NCI-H748 (cell line): Measurements from ENCODE around the gene BICDL2.
"Not testable (repeated sequence)": the region's sequence is repeated elsewhere in the genome, so short reads cannot be mapped to it uniquely, and the experiment has no call there.

Experiments
- DNase-seq: peaks from one replicate; lab custom pipeline; 2025; ENCODE audit not compliant: unreplicated experiment; lab: John Stamatoyannopoulos, UW

The BICDL2 gene

DNA sequence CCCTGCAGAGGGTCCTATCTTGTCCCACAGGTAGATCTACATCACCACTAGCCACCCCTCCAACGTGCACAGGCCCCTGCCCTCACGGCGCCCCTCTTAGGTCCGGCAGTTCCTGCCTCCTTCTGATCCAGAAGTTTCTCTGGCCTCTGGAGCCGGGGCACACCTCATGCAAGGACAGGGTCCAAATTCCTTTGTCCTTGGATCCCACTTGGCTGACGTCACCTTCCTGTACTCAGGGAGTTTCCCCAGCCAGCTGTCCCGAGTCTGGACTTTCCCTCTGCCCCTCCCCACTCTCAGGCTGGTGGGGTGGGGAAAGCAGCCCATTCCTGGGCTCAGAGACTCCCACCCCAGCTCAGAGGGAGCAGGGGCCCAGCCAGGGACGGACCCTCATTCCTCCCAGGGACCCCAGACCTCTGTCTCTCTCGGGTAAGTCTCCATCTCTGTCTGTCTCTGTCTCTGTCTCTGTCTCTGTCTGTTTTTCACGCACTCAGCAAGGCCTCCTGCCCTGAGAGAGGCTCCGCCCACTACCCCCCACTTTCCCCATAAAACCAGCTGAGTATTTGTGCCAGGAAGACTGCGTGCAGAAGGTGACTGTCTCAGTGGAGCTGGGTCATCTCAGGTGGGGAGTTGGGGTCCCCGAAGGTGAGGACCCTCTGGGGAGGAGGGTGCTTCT lies 28.5 kb upstream of the BICDL2 start, which contains the start of gene IL32:
IL32 (plus strand) TSS at position 572 of the 673 bp plus-strand sequence. CDS start 172 bp downstream, outside the sequence.
- no peak for DNase-seq

GRCh38 chr16:3063625-3064386 lies 27.1 kb upstream of the BICDL2 start:
- DNase-seq = no peak

DNA sequence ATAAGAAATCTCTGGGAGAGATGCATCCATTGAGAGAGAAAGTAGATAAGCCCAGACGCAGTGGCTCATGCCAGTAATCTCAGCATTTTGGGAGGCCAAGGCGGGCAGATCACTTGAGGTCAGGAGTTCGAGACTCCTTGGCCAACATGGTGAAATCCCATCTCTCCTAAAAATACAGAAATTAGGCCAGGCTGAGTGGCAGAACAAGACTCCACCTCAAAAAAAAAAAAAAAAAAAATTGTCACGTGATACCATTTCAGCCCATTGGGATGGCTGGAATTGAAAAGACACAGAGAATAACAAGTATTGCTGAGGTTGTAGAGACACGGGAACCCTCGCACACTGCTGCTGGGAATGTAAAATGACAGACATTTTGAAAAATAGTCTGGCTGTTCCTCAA lies 25.8 kb upstream of the BICDL2 start:
- DNase-seq = no peak

DNA sequence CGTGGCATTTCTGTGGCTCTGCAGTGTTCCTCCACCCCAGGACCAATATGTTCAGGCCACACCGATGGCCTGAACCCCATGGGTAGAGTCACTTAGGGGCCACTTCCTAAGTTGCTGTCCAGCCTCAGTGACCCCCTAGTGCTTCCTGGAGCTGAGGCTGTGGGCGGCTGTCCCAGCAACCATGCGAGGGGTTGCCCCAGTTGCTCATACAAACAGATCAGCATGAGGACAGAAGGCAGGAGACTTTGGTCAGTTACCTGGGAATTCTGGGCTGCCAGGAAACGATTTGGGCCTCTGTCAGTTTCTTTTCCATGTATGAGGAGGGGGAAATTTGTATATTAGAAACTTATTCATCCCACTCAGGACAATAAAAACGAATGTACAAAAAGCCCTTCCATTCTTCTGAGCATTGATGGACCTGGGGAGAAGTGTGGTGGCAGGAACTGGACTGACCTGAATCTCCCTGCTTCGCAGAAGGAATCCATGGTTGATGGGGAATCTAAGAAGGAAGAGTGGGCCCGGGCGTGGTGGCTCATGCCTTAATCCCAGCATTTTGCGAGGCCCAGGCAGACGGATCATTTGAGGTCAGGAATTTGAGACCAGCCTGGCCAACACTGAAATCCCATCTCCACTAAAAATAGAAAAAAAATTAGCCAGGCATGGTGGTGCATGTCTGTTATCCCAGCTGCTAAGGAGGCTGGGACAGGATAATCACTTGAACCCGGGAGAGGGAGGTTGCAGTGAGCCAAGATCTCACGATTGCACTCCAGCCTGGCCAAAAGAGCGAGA lies 23.8 kb upstream of the BICDL2 start:
- DNase-seq = no peak

- DNase-seq = no peak
These were observed 23.0 kb upstream of the BICDL2 start for GRCh38 chr16:3059723-3060242.

DNA sequence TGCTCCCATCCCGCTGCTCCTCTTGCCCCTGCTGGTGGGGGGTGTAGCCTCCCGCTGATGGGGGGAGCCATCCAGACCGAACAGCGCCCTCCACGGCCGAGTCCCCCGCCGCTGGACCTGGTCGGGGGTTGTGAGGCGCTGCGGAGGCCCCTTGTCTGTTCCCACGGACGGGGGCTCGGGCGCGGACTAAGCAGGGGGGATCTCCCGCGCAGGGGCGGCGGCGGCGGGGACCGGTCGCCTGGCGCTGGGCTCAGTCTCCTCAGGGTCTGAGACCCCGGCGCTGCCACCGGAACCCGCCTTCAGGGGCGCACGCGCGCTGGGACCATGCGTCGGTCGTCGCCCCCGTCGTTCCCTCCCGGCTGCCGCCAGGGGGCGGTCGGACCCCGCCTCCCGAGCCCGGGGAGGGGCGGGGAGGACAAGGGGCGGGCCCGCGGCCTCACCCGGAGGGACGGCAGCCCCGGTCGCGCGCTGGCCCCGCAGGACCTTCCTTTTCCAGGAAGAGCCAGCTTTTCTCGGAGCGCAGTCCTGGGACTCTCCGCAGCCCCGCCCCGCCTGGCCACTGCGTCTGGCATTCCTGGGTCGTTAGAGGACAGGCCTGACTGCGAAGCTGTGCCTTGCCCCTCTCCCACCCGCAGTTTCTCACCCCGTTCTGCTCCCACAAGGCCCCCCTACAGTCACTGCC lies 22.4 kb upstream of the BICDL2 start:
- DNase-seq = peak; percentile 78

- peak; percentile 55 for DNase-seq
These were observed 21.6 kb upstream of the BICDL2 start for GRCh38 chr16:3058139-3059030.

DNA sequence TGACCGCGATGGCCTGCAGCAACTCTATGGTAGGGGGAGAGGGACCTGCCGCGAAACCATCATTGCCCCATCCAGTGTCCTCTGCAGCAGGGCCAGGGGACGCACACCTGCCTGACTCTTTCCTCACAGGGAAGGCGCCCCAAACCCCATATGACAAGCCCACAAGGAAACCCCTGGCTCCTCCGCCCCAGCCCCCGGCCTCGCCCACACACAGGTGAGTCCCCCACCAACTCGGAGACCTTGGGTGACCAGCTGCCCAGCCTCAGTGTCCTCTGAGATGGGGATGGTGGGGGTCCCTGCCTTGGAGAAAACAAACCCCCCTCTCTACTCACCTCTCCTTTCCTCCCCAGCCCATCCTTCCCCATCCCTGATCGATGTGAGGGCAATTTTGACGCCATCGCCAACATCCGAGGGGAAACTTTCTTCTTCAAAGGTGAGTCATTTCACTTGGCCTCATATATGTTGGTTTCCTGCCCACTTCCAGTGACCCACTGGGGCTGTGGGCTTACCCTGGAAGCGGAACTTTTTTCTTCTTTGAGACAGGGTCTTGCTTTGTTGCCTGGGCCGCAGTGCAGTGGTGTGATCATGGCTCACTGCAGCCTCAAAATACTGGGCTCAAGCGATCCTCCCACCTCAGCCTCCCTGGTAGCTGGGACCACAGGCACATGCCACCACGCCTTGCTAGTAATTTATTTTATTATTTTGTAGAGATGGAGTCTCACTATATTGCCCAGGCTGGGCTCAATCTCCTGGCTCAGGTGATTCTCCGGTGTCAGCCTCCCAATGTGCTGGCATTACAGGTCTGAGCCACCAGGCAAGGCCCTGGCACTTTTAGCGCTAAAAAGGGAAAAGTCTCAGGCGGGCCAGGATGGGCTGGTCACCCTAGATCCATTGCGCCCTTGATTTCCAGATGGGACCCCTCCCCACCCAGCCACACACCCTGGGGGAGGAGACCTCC lies 20.7 kb upstream of the BICDL2 start:
- DNase-seq = no peak

DNA sequence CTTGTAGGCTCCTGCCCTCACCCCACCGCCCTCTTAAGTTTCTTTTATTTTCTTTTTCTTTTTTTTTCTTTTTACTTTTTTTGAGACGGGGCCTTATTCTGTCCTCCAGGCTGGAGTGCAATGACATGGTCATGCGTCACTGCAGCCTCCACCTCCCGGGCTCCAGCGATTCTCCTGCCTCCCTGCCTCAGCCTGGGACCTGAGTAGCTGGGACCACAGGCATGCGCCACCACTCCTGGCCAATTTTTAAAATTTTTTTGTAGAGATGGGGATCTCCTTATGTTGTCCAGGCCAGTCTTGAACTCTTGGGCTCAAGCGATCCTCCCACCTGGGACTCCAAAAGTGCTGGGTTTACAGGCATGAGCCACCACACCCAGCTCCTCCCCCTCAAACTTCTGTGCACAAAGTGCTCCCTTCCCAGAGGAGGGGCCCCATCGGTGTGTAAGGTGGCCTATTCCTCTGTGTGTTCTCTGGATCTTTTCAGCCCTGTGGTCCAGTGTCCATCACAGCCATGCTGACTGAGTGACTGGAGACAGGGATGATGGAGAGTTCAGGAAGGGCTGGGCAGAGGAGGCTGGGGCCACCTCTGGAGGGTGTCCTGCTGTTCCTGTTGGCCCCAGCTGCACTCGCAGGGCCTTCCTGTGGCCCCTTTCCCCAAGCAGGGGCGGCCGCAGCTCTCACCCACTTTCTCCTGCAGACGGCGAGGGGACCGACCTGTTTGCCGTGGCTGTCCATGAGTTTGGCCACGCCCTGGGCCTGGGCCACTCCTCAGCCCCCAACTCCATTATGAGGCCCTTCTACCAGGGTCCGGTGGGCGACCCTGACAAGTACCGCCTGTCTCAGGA lies 19.8 kb upstream of the BICDL2 start:
- no peak for DNase-seq

- not testable (repeated sequence) for DNase-seq
These were observed 19.0 kb upstream of the BICDL2 start for GRCh38 chr16:3055734-3056115.

DNA sequence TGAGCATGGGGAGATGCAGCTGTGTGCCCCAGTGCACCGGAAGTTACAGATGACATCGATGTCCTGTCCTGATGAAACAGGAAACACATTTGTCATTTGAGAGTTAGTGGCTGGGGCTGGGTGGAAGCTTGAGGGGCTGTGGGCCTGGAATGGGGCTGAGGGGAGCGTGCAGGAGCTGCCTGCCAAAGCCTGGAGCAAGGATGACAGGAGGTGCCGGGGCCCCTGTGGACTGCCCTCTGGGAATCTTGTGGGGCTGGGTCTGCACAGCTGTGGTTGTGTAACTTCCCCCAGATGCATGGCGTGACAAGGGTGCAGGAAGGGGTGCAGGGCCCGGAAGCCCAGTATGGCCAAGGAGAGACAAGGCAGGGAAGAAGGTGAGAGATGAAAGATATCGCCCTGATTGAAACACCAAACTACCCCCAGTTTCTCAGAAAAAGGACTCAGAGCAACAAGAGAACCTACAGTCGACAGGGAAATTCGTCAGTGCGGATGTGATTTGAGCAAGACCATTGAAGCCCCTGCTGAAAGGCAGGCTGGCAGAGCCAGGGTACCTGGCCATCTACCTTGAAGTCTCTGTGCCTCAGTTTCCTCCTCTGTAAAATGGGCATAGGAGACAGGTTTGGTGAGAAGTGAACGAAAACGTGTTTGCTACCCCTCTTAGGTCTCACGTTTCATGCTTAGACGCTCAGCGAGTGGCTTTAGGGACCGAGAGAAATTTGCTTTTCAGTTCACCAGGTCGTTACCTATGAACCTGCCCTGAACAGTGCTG lies 18.4 kb upstream of the BICDL2 start:
- no peak for DNase-seq

- DNase-seq = not testable (repeated sequence)
These were observed 16.6 kb upstream of the BICDL2 start for GRCh38 chr16:3053330-3053710.

DNA sequence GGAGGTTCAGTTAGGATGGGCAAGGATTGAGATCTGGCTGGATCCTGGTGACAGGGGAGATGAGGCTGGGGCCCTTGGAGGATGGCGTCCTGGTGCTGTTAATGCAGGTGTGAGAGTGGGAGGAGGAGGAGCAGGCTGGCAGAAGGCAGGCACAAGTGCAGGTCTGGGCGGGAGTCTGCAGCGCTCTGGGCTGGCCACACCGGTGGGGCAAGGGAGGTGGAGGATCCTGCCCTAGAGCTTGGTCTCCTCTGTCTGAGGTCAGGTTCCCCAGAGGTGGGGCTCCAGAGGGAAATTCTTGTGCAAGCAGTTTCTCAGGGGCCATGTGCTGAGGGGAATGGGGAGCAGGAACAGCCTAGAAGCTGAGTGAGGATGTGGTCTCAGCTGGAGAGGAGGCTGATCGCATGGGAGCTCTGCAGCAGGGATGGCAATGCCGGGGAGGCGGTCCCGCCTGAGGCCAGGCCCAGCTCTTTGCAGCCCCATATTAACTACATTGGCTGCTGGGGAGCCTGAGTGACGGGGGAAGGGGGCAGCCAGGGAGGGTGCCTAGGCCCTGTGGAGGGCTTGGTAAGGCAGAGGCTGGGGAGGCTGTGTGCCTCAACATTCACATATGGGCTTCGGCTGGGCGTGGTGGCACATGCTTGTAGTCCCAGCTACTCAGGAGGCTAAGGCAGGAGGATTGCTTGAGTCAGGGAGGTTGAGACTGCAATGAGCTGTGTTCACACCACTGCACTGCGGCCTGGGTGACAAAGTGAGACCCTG lies 16.0 kb upstream of the BICDL2 start:
- DNase-seq = not testable (repeated sequence)

DNA sequence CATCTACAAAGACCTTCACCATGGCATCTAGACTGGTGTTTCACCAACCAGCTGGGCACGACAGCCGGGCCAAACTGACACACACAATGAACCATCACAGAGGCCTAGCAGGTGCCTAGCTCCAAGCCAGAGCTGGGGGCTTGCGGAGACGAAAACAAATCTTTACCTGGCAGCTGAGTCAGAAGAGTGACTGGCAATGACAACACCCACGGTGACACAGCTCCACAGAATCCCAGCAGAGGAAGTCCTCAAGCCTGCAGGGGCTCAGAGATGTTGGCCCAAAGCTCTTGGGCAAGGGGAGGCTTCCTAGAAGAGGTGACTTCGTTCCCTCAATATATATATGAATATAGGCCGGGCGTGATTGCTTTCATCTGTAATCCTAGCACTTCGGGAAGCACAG lies 14.8 kb upstream of the BICDL2 start:
- DNase-seq = no peak

DNA sequence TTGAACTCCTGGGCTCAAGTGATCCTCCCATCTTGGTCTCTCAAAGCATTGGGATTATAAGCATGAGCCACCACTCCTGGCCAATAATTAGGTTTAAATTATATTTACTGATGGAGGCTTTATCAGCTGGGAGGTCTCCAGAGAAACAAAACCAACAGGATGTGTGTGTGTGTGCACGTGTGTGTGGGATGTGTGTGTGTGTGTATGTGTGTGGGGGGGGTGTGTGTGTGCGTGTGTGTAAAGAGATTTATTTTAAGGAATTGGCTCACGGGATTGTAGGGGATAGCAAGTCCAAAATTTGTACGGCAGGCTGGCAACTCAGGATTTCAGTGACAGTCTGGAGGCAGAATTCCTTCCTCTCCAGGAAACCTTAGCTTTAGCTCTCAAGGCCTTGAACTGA lies 14.3 kb upstream of the BICDL2 start:
- DNase-seq = peak; percentile 22

DNA sequence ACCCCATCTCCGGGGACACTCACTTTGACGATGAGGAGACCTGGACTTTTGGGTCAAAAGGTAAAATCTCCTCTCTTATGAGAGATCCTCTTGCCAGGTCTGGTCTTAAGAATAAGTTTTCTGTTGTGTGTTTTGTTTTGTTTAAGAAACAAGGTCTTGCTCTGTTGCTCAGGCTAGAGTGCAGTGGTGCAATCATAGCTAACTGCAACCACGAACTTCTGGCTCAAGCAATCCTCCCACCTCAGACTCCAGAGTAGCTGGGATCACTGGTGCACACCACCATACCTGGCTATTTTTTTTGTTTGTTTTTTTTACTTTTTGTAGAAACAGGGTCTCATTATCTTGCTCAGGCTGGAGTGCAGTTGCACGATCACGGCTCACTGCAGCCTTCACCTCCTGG lies 13.7 kb upstream of the BICDL2 start:
- no peak for DNase-seq
